ENCODE measurements around the gene GLMP. TPM values are rescaled to one million over a fixed set of nuclear protein-coding genes. Genes with fewer than 3 reads are reported as not detected.

The GLMP gene, protein sequence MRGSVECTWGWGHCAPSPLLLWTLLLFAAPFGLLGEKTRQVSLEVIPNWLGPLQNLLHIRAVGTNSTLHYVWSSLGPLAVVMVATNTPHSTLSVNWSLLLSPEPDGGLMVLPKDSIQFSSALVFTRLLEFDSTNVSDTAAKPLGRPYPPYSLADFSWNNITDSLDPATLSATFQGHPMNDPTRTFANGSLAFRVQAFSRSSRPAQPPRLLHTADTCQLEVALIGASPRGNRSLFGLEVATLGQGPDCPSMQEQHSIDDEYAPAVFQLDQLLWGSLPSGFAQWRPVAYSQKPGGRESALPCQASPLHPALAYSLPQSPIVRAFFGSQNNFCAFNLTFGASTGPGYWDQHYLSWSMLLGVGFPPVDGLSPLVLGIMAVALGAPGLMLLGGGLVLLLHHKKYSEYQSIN
- total RNA-seq = 10 to 100 TPM; 25.5 to 54.4 (median 44.2) TPM
- 10 to 100 TPM; 26.3 to 31.9 (median 30.6) TPM for polyA plus RNA-seq
- long read RNA-seq, donor 1, transcript GLMP-201 (6 exons, 1,604 nt) = major isoform, 9 of 20 reads
- long read RNA-seq, donor 1, partial matches to known transcripts = 7 of 20 reads
- long read RNA-seq, donor 1, other reads (novel, unspliced or antisense) = 0 of 20 reads
- long read RNA-seq, donor 2, partial matches to known transcripts = 0 of 6 reads
- long read RNA-seq, donor 2, other reads (novel, unspliced or antisense) = 0 of 6 reads

GRCh38 chr1:156295391-156295947 is at the start of gene GLMP:
GLMP (minus strand) TSS chr1:156295679; CDS start chr1:156295645, 34 bp downstream.
- Histone ChIP-seq H3K36me3 (peaks cover 0 to 32% (median 5%) of the 10 kb centered on the region in 6 donors), H3K9me3 (no peaks in the 10 kb centered on the region), H3K4me1 (peaks cover 10 to 56% (median 34%) of the 10 kb centered on the region in 6 donors), H3K27ac (peak within 1 kb of the TSS; percentile 31 to 83 (median 62)), H3K4me3 (peak within 1 kb of the TSS; percentile 50 to 93 (median 73)), H3K27me3 (replicated peaks in 1 of 7) (no peaks in the 10 kb centered on the region)
- 0 to 3% (median 1%) methylated on average over 15 to 17 of the region's 17 CpGs for WGBS, 5 donors
- intact Hi-C loops (cut with DNase I; ENCODE audit: low total_unique reads) = no loop called here
- peak; percentile 90 for DNase-seq
- TF ChIP-seq POLR2AphosphoS5 (IDR thresholded peaks at IDR 0.05) = peak; percentile 72 to 78 (median 75)
- no peak for TF ChIP-seq POLR2A (IDR thresholded peaks at IDR 0.05)
- no peak for TF ChIP-seq CTCF (IDR thresholded peaks at IDR 0.05 in 8 of 11, conservative IDR thresholded peaks at IDR 0.05 in 3 of 11)

DNA sequence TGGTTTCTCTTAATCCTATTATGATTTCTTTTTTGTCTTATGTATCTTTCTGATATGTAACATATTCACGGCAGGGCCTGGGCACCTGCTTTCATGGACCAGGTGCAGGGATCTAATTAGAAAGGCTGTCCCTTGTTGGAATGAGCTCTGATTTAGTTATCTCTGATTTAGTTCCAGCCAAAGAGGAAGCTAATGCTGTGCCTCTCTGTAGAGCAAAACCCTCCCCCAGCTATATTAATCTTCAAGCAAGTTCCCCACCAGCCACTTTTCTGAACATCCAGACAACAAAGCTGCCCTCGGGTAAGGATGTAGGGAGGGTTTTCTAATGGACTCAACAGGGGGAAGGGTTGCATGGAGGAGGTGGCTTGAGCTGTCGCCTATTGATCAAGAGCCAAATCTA is 48.9 kb upstream of the GLMP start:
- Histone ChIP-seq H3K36me3 (no peaks in the 10 kb centered on the region), H3K4me1 (peaks cover 0 to 1% (median 0%) of the 10 kb centered on the region in 6 donors), H3K27ac (no peak overlapping the region), H3K27me3 (replicated peaks in 1 of 7) (peaks cover 0 to 10% (median 0%) of the 10 kb centered on the region in 7 donors), H3K4me3 (no peak overlapping the region), H3K9me3 (no peaks in the 10 kb centered on the region)
- 69 to 73% (median 70%) methylated on average over 3 of the region's 3 CpGs for WGBS, 5 donors
- intact Hi-C loops (cut with DNase I; ENCODE audit: low total_unique reads) = no loop called here
- TF ChIP-seq CTCF (IDR thresholded peaks at IDR 0.05 in 8 of 11, conservative IDR thresholded peaks at IDR 0.05 in 3 of 11) (no peak), POLR2A (IDR thresholded peaks at IDR 0.05) (no peak), POLR2AphosphoS5 (IDR thresholded peaks at IDR 0.05) (no peak)
- no peak for DNase-seq

DNA sequence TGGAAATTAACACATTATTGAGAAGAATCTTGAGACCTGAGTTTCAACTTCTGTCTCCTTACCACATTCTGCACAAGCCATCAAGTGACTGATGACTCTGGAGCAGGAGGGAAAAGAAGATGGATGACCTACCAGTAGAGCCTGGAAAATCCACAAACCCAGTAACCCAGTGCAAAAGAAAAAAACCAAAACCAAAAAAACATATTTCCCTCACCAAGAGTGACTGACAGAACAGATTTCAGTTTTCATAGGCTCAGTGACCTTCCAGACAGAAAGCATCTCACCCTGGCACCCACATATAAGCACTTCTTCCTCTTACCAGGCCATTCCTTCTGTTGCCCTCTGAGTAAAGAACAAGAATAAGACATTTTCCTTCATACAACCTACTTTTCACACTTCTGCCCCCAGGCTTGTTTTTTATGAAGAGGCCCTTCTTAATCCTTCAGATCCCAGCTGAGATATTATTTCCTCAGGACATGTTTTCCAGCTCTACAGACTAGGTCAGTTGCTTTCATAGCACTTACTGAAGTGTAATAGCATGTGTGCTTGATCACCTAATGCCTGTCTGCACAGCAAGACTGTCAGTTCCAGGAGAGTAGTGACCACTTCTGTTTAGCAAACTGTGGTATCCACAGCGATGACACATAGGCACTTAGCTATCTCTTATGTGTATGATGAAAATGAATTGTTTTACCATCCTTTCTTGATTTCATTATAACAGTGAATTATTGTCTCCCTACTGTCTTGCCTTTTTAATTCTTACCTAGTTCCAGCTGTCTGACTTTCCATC is 46.9 kb upstream of the GLMP start:
- DNase-seq = no peak
- peaks cover 0 to 10% (median 0%) of the 10 kb centered on the region in 7 donors for H3K27me3 ChIP-seq (replicated peaks in 1 of 7)
- 83 to 97% (median 94%) methylated on average over 1 of the region's 1 CpG for WGBS, 5 donors
- H3K4me1 ChIP-seq = peaks cover 0 to 8% (median 4%) of the 10 kb centered on the region in 6 donors
- no peaks in the 10 kb centered on the region for H3K9me3 ChIP-seq
- no peaks in the 10 kb centered on the region for H3K36me3 ChIP-seq
- H3K4me3 ChIP-seq = no peak overlapping the region
- no peak overlapping the region for H3K27ac ChIP-seq
- TF ChIP-seq POLR2AphosphoS5 (IDR thresholded peaks at IDR 0.05) = no peak
- no peak for TF ChIP-seq CTCF (IDR thresholded peaks at IDR 0.05 in 8 of 11, conservative IDR thresholded peaks at IDR 0.05 in 3 of 11)
- no peak for TF ChIP-seq POLR2A (IDR thresholded peaks at IDR 0.05)
- intact Hi-C loops (cut with DNase I; ENCODE audit: low total_unique reads) = no loop called here

Measured in spleen (tissue), 13 donors.